GM12878 (cell line): ENCODE data around the gene EIF4B. TPM values are rescaled to one million over a fixed set of nuclear protein-coding genes. Genes with fewer than 3 reads are reported as not detected.

Experiments used
- ATAC-seq: fragments of 200-7000 bp; cut with Tn5 transposase; 3 replicates; pipeline ENCODE4 v1.9.1; 2020; ENCODE audit warnings: mild to moderate bottlenecking, moderate library complexity
- BruUV-seq: library from RNA; stranded (reverse); fragments of 400-500 nt; replicated peaks from 2 replicates; lab custom pipeline; 2021; lab: Mats Ljungman, UMichigan
- CTCF ChIA-PET: fragments of 300-600 bp; sonication (Branson Sonifier 250); formaldehyde crosslinking; extraction: SDS; loops from one replicate; lab custom pipeline; 2021; ENCODE audit warnings: inconsistent platforms; lab: Yijun Ruan, JAX
- POLR2A ChIA-PET: fragments of 350-600 bp; formaldehyde crosslinking; extraction: SDS; loops from one replicate; lab custom pipeline; 2021; ENCODE audit warnings: inconsistent platforms; lab: Charles Lee
- RAD21 ChIA-PET: fragments of 300-600 bp; sonication (Branson Sonifier 250); formaldehyde crosslinking; loops from one replicate; lab custom pipeline; 2023; ENCODE audit warnings: antibody characterized with exemption; ENCODE audit not compliant: unreplicated experiment; lab: Charles Lee
- SMC1A ChIA-PET: fragments of 300-600 bp; sonication (Branson Sonifier 250); formaldehyde crosslinking; loops from one replicate; lab custom pipeline; 2023; ENCODE audit not compliant: unreplicated experiment, uncharacterized antibody; lab: Charles Lee
- DNase-seq: peaks from one replicate; pipeline ENCODE4 v3.0.0-alpha.2; 2011; ENCODE audit warnings: low read depth, low spot score
- FAIRE-seq: peaks from 3 replicates; lab custom pipeline; 2011; peaks lifted over from hg19 to GRCh38; lab: Jason Lieb, UNC
- H2AFZ ChIP-seq: 2 replicates; pipeline ENCODE4 v1.6.0; 2011; ENCODE audit warnings: low read depth, low read length, control low read depth; ENCODE audit not compliant: control insufficient read depth
- H3K27ac ChIP-seq: 2 replicates; pipeline ENCODE4 v1.5.1; 2011; ENCODE audit warnings: control low read depth; ENCODE audit not compliant: control insufficient read depth, insufficient read depth
- H3K27me3 ChIP-seq, 2 experiments: replicated peaks in 1 of 2; 2 replicates each; pipeline versions ENCODE4 v1.6.0 to v1.6.1; 2011; ENCODE audit warnings: low read length in 1 of 2; ENCODE audit not compliant: control insufficient read depth in 2 of 2, insufficient read depth in 2 of 2
- H3K36me3 ChIP-seq, 2 experiments: 2 replicates each; pipeline ENCODE4 v1.5.1; 2011; ENCODE audit warnings: low read length in 1 of 2; ENCODE audit not compliant: control insufficient read depth in 2 of 2, insufficient read depth in 2 of 2
- H3K4me1 ChIP-seq: 2 replicates; pipeline ENCODE4 v1.6.1; 2011; ENCODE audit warnings: mild to moderate bottlenecking, low read length, moderate library complexity, mixed read lengths; ENCODE audit not compliant: control insufficient read depth, insufficient read depth
- H3K4me2 ChIP-seq: 2 replicates; pipeline ENCODE4 v1.6.0; 2011; ENCODE audit warnings: control low read depth; ENCODE audit not compliant: control insufficient read depth, insufficient read depth
- H3K4me3 ChIP-seq: fragments of 200-600 bp; sonication (generic); 2 replicates; pipeline ENCODE4 v1.5.1; 2016
- H3K79me2 ChIP-seq: 2 replicates; pipeline ENCODE4 v1.6.0; 2011; ENCODE audit warnings: low read length; ENCODE audit not compliant: control insufficient read depth, insufficient read depth
- H3K9ac ChIP-seq: 2 replicates; pipeline ENCODE4 v1.8.0; 2011; ENCODE audit warnings: low read length, control low read depth, mixed read lengths; ENCODE audit not compliant: control insufficient read depth, insufficient read depth
- H3K9me3 ChIP-seq: replicated peaks from 3 replicates; pipeline ENCODE4 v1.5.1; 2011; ENCODE audit warnings: mild to moderate bottlenecking, low read length; ENCODE audit not compliant: control insufficient read depth, insufficient read depth
- H4K20me1 ChIP-seq: 2 replicates; pipeline ENCODE4 v1.6.0; 2011; ENCODE audit not compliant: control insufficient read depth, insufficient read depth
- DPF2 ChIP-seq: fragments of 450-650 bp; IDR thresholded peaks from 2 replicates; pipeline ENCODE4 v1.6.1; 2017; ENCODE audit warnings: mild to moderate bottlenecking
- ESRRA ChIP-seq: IDR thresholded peaks from 2 replicates; pipeline ENCODE4 v1.6.1; 2012; ENCODE audit warnings: mild to moderate bottlenecking, low read length, improper control_type of control experiment
- GATAD2B ChIP-seq: fragments of 450-650 bp; conservative IDR thresholded peaks from 2 replicates; pipeline ENCODE4 v1.6.1; 2017; ENCODE audit warnings: low read depth, mild to moderate bottlenecking, moderate library complexity
- NRF1 ChIP-seq: conservative IDR thresholded peaks from 2 replicates; pipeline ENCODE4 v1.6.1; 2011; ENCODE audit warnings: mild to moderate bottlenecking, low read depth, low read length, improper control_type of control experiment
- POLR2A ChIP-seq: IDR thresholded peaks from 2 replicates; pipeline ENCODE4 v1.6.1; 2011; ENCODE audit warnings: low read depth, mild to moderate bottlenecking, low read length
- RB1 ChIP-seq: fragments of 450-650 bp; formaldehyde crosslinking; IDR thresholded peaks from 2 replicates; pipeline ENCODE4 v1.6.1; 2017; ENCODE audit warnings: mild to moderate bottlenecking, borderline replicate concordance
- ZZZ3 ChIP-seq: IDR thresholded peaks from 2 replicates; pipeline ENCODE4 v1.6.1; 2011; ENCODE audit warnings: low read depth; ENCODE audit not compliant: control insufficient read depth, insufficient read length
- WGBS: methylation state at CpG from one replicate; pipeline ENCODE4 v1.1.6; 2016; ENCODE audit warnings: low lambda C conversion rate; ENCODE audit not compliant: insufficient replicate concordance, insufficient coverage; ENCODE audit errors: missing lambda C conversion rate; 5-methylcytosine and 5-hydroxymethylcytosine counted together
- in situ Hi-C: fragments of 300-500 bp; cut with MboI; formaldehyde crosslinking; loops from 9 replicates; pipeline ENCODE4 v1.14.3; 2018; ENCODE audit warnings: mixed read lengths
- intact Hi-C: fragments of 100-400 bp; cut with micrococcal nuclease; formaldehyde crosslinking; loops from one replicate; pipeline ENCODE4 v1.14.2; 2022; ENCODE audit not compliant: unreplicated experiment
- polyA plus RNA-seq, 11 experiments: library from polyadenylated mRNA; depleted of rRNA in 4 of 11; unstranded in 6 of 11; stranded (reverse) in 5 of 11; fragments of >200 nt; fragmentation: Nextera tagmentation in 4 of 11; fragmentation: Illumina TruSeq in 1 of 11; extraction: Ambion mirVana in 4 of 11; extraction: Trizol in 1 of 11; gene quantifications; 1 replicate in 1 of 11; 2 replicates in 10 of 11; pipeline versions ENCODE4 v1.2.1 to v1.2.3, GENCODE V29; 2011 to 2016; ENCODE audit warnings: inconsistent platforms in 2 of 11, missing spikeins in 2 of 11, low read depth in 1 of 11
- total RNA-seq, 4 experiments: library from RNA; depleted of rRNA in 3 of 4; stranded (reverse); fragments of >200 nt in 3 of 4; fragmentation: Illumina TruSeq in 1 of 4; extraction: Trizol in 1 of 4; gene quantifications; 2 replicates each; pipeline versions ENCODE4 v1.2.1 to v1.2.3, GENCODE V29; 2013 to 2021
- TF ChIP-seq, protein P1 (sequence below): IDR thresholded peaks from 2 replicates; pipeline ENCODE4 v1.6.1; 2012; ENCODE audit warnings: mild to moderate bottlenecking, low read depth, low read length

EIF4B gene
- total and polyA plus RNA-seq, 10 of the 15 experiments (the other 5 are each of a cell fraction or from before 2014, with no cell fraction given) = 123 to 752 (median 431) TPM

DNA sequence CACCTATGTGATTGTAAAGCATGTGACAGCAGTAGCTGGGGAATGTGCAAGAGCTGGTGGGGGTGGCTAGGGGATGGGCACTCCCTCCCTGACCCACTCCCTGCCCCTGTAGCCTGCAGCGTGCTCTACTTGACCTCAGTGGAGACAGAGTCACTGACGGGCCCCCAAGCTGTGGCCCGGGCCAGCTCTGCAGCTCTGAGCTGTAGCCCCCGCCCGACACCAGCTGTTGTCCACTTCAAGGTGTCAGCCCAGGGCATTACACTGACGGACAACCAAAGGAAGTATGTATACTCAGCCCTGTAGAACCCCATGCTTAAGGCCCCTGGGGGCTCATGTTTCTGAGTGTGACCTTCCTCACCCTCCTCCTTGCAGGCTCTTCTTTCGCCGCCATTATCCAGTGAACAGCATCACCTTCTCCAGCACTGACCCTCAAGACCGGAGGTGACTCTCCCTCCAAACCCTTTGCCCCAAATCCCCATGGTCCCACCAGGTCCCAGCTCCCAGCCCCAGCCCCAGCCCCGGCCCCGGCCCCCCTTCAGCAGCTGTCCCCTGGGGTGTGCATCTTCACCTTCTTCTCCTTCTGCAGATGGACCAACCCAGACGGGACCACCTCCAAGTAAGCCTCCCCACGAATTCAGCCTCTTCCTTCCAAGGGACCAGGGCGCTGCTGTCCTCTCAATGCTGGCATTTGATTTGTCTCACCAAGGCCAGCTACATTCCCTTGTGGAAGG, 56.9 kb downstream of the EIF4B start:
- FAIRE-seq (no peak), DNase-seq (no peak), ATAC-seq (no peak)
- H3K4me3 ChIP-seq = no peak overlapping the region
- H3K4me1 ChIP-seq = no peaks in the 10 kb centered on the region
- TF ChIP-seq, protein P1, sequence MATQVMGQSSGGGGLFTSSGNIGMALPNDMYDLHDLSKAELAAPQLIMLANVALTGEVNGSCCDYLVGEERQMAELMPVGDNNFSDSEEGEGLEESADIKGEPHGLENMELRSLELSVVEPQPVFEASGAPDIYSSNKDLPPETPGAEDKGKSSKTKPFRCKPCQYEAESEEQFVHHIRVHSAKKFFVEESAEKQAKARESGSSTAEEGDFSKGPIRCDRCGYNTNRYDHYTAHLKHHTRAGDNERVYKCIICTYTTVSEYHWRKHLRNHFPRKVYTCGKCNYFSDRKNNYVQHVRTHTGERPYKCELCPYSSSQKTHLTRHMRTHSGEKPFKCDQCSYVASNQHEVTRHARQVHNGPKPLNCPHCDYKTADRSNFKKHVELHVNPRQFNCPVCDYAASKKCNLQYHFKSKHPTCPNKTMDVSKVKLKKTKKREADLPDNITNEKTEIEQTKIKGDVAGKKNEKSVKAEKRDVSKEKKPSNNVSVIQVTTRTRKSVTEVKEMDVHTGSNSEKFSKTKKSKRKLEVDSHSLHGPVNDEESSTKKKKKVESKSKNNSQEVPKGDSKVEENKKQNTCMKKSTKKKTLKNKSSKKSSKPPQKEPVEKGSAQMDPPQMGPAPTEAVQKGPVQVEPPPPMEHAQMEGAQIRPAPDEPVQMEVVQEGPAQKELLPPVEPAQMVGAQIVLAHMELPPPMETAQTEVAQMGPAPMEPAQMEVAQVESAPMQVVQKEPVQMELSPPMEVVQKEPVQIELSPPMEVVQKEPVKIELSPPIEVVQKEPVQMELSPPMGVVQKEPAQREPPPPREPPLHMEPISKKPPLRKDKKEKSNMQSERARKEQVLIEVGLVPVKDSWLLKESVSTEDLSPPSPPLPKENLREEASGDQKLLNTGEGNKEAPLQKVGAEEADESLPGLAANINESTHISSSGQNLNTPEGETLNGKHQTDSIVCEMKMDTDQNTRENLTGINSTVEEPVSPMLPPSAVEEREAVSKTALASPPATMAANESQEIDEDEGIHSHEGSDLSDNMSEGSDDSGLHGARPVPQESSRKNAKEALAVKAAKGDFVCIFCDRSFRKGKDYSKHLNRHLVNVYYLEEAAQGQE = no peak
- TF ChIP-seq POLR2A (peak; percentile 48; the same call in 1 of the 2 replicates), ZZZ3 (no peak), RB1 (no peak), DPF2 (no peak), NRF1 (no peak), GATAD2B (no peak), ESRRA (no peak)
- peaks cover 6 to 7% of the 10 kb centered on the region in 2 experiments; a peak in 3 of 4 replicates for H3K36me3 ChIP-seq
- H2AFZ ChIP-seq = no peak overlapping the region
- H3K9ac ChIP-seq = no peak overlapping the region
- ChIA-PET CTCF (interaction anchor here (0.7 to 12.1 kb wide), 3 partner anchors 9 to 38 kb away, joined by 3 to 355 read pairs (median 4); partner anchors contain the start of genes IGFBP6 and SOAT2), RAD21 (no interaction called here), SMC1A (interaction anchor here (7.8 kb wide), 1 partner anchor 38 kb away, joined by 126 read pairs; the partner anchor contains the start of gene SOAT2), POLR2A (interaction anchor here (0.5 kb wide), 1 partner anchor 144 kb away, joined by 3 read pairs; the partner anchor contains the start of gene ITGB7)
- H3K27me3 ChIP-seq = no peaks in the 10 kb centered on the region
- intact Hi-C loops = no loop called here
- WGBS = 78% methylated on average over 14 of the region's 14 CpGs
- H3K79me2 ChIP-seq = no peaks in the 10 kb centered on the region
- in situ Hi-C loops = no loop called here
- no peak overlapping the region for H3K4me2 ChIP-seq
- no peaks in the 10 kb centered on the region for H4K20me1 ChIP-seq
- no peak overlapping the region for H3K27ac ChIP-seq
- H3K9me3 ChIP-seq = no peaks in the 10 kb centered on the region
- no TSS peak for BruUV-seq
